ENCODE results near the gene OPHN1.
"Not testable (repeated sequence)": the region's sequence is repeated elsewhere in the genome, so short reads cannot be mapped to it uniquely, and the experiment has no call there.

OPHN1 gene

GRCh38 chrX:68420559-68420958 is 12.7 kb downstream of the OPHN1 start:
- no peak for DNase-seq

- DNase-seq: no peak
Measured at GRCh38 chrX:68419975-68420374, 13.3 kb downstream of the OPHN1 start.

GRCh38 chrX:68417651-68418050 is 15.6 kb downstream of the OPHN1 start:
- no peak for DNase-seq

GRCh38 chrX:68416592-68416991 is 16.7 kb downstream of the OPHN1 start:
- no peak for DNase-seq

GRCh38 chrX:68415316-68415715 is 18.0 kb downstream of the OPHN1 start:
- DNase-seq: no peak

- no peak for DNase-seq
Measured at GRCh38 chrX:68413254-68413653, 20.0 kb downstream of the OPHN1 start.

- no peak for DNase-seq
Measured at GRCh38 chrX:68411729-68412128, 21.6 kb downstream of the OPHN1 start.

- DNase-seq: no peak
Measured at GRCh38 chrX:68409194-68409593, 24.1 kb downstream of the OPHN1 start.

GRCh38 chrX:68403522-68403921 is 29.8 kb downstream of the OPHN1 start:
- no peak for DNase-seq

- no peak for DNase-seq
Measured at GRCh38 chrX:68403038-68403437, 30.3 kb downstream of the OPHN1 start.

- no peak for DNase-seq
Measured at GRCh38 chrX:68402094-68402493, 31.2 kb downstream of the OPHN1 start.

- DNase-seq: no peak
Measured at GRCh38 chrX:68398291-68398690, 35.0 kb downstream of the OPHN1 start.

GRCh38 chrX:68396953-68397352 is 36.3 kb downstream of the OPHN1 start:
- no peak for DNase-seq

- not testable (repeated sequence) for DNase-seq
Measured at GRCh38 chrX:68389419-68389960, 43.8 kb downstream of the OPHN1 start.

- DNase-seq: no peak
Measured at GRCh38 chrX:68387776-68388175, 45.5 kb downstream of the OPHN1 start.

GRCh38 chrX:68383540-68383939 is 49.8 kb downstream of the OPHN1 start:
- no peak for DNase-seq

- DNase-seq: not testable (repeated sequence)
Measured at GRCh38 chrX:68377579-68377978, 55.7 kb downstream of the OPHN1 start.

GRCh38 chrX:68376373-68376772 is 56.9 kb downstream of the OPHN1 start:
- no peak for DNase-seq

GRCh38 chrX:68375803-68376202 is 57.5 kb downstream of the OPHN1 start:
- no peak for DNase-seq

GRCh38 chrX:68372665-68373064 is 60.6 kb downstream of the OPHN1 start:
- DNase-seq: no peak

- DNase-seq: no peak
Measured at GRCh38 chrX:68369559-68369958, 63.7 kb downstream of the OPHN1 start.

- DNase-seq: no peak
Measured at GRCh38 chrX:68365341-68365740, 68.0 kb downstream of the OPHN1 start.

GRCh38 chrX:68363984-68364383 is 69.3 kb downstream of the OPHN1 start:
- DNase-seq: no peak

GRCh38 chrX:68358679-68359078 is 74.6 kb downstream of the OPHN1 start:
- no peak for DNase-seq

- no peak for DNase-seq
Measured at GRCh38 chrX:68355629-68355920, 77.7 kb downstream of the OPHN1 start.
